ENCODE results near the gene LBX2. TPM values are rescaled to one million over a fixed set of nuclear protein-coding genes. Genes with fewer than 3 reads are reported as not detected.

Gene LBX2, protein sequence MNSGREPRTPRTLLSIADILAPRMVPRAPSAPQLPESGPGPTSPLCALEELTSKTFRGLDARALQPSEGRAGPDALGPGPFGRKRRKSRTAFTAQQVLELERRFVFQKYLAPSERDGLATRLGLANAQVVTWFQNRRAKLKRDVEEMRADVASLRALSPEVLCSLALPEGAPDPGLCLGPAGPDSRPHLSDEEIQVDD
- polyA plus RNA-seq (2011; rRNA removed) (0.37 and 0.61 TPM in 2 replicates), polyA minus RNA-seq (2011; rRNA and poly(A)+ RNA removed) (0.19 and 0.31 TPM in 2 replicates)

DNA sequence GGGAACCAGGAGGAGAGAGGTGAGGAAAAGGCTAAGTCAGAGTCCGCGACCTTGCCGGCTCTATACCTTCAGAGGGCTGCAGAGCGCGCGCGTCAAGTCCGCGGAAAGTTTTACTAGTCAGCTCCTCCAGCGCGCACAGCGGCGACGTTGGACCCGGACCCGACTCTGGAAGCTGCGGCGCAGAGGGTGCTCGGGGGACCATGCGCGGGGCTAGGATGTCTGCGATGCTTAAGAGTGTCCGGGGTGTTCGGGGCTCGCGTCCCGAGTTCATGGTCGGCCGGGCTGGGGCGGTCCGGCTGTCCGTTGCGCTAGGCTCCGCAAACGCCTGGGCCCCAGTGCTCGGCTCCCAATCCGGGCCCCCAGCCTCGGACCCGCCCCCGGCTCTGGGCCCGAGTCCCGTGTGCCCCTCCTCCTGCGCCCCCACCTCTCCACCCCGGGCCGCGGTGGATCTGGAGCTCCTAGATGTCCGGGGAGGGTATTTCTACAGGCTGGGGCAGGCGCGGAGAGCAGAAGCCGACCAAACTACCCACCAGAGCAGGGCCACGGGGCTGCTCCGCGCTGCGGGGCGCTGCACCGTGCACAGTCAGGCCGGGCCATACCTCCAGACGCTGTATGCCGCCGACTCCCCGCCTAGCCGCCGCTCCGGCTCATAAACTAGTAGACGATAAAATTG, at the start of gene LBX2:
LBX2 (minus strand) TSS at position 337 of the 673 bp plus-strand sequence; CDS start at position 271, 66 bp downstream.
- Histone ChIP-seq H3K27me3 (ENCODE audit: control insufficient read depth, insufficient read depth, low read length) (peaks cover 11% of the 10 kb centered on the region), H3K36me3 (ENCODE audit: control insufficient read depth, insufficient read depth, low read length) (no peaks in the 10 kb centered on the region), H3K4me3 (ENCODE audit: low read depth, low read length) (peak within 1 kb of the TSS; percentile 35)
- POLR2A ChIA-PET: no interaction called here
- DNase-seq (ENCODE audit: low read depth): no peak
- TF ChIP-seq CTCF (IDR thresholded peaks at IDR 0.05; ENCODE audit: insufficient read depth, low read depth, low read length): no peak
- CTCF ChIA-PET: interaction anchor here (1.1 to 2.9 kb wide), 2 partner anchors 16 to 60 kb away, joined by 4 to 13 read pairs; partner anchors contain the start of genes CCDC142 and TTC31

- no peak for DNase-seq (ENCODE audit: low read depth)
- no peaks in the 10 kb centered on the region for H3K36me3 ChIP-seq (ENCODE audit: control insufficient read depth, insufficient read depth, low read length)
- peak overlapping the region; percentile 42 for H3K4me3 ChIP-seq (ENCODE audit: low read depth, low read length)
- ChIA-PET POLR2A (no interaction called here), CTCF (interaction anchor here (1.5 kb wide), 1 partner anchor 15 kb away, joined by 4 read pairs; no protein-coding TSS in a partner anchor)
- no peak for TF ChIP-seq CTCF (IDR thresholded peaks at IDR 0.05; ENCODE audit: insufficient read depth, low read depth, low read length)
- H3K27me3 ChIP-seq (ENCODE audit: control insufficient read depth, insufficient read depth, low read length): no peaks in the 10 kb centered on the region
Observed at GRCh38 chr2:74548285-74548899, 49.0 kb upstream of the LBX2 start.

GRCh38 chr2:74546004-74546403, 46.6 kb upstream of the LBX2 start:
- DNase-seq (ENCODE audit: low read depth): no peak
- no peak overlapping the region for H3K4me3 ChIP-seq (ENCODE audit: low read depth, low read length)
- POLR2A ChIA-PET: no interaction called here
- no peaks in the 10 kb centered on the region for H3K27me3 ChIP-seq (ENCODE audit: control insufficient read depth, insufficient read depth, low read length)
- CTCF ChIA-PET: no interaction called here
- TF ChIP-seq CTCF (IDR thresholded peaks at IDR 0.05; ENCODE audit: insufficient read depth, low read depth, low read length): no peak
- no peaks in the 10 kb centered on the region for H3K36me3 ChIP-seq (ENCODE audit: control insufficient read depth, insufficient read depth, low read length)

DNA sequence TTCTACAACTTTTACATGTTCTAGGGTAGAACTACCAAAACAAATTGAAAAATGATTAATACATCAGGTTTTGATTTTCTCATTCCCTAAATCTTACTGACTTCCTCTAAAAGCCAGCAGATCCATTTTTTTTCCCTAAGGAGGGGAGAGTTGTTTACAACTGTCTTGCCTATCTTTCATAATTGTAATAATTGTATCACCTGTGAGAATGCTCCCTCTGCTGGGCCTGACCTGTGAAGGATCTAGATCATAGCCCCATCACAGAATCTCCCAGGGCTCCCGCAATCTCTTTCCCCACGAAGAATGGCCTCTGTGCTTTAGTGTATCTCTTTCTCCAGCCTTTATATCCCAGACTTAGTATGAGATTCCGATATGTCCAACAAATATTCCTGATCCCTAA, 45.2 kb upstream of the LBX2 start:
- ChIA-PET POLR2A (no interaction called here), CTCF (interaction anchor here (0.8 to 1.2 kb wide), 3 partner anchors 11 to 57 kb away, joined by 3 to 4 read pairs (median 3); no protein-coding TSS in a partner anchor)
- no peak for DNase-seq (ENCODE audit: low read depth)
- no peak overlapping the region for H3K4me3 ChIP-seq (ENCODE audit: low read depth, low read length)
- TF ChIP-seq CTCF (IDR thresholded peaks at IDR 0.05; ENCODE audit: insufficient read depth, low read depth, low read length): peak; percentile 9; the same call in 1 of the 2 replicates
- no peaks in the 10 kb centered on the region for H3K27me3 ChIP-seq (ENCODE audit: control insufficient read depth, insufficient read depth, low read length)
- peaks cover 4% of the 10 kb centered on the region; the same call in 1 of the 2 replicates for H3K36me3 ChIP-seq (ENCODE audit: control insufficient read depth, insufficient read depth, low read length)

DNA sequence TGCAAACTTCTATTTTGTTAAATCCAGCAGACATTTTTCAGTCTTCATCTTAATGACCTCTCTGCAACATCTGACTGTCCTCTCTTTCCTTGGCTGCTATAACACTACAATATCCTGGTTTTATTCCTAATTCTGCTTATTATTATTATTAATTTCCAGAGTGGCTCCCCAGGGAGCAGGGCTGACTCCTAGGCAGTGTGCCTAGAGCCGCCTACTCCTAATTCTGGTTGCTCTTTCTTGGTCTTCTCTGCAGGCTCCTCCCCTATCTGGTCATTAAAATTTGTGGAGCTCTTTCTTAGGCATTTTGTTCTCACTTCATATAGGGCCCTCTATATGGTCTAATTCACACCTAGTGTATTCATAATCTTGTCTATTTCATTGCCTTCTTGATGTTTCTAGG, 43.6 kb upstream of the LBX2 start:
- no peaks in the 10 kb centered on the region for H3K27me3 ChIP-seq (ENCODE audit: control insufficient read depth, insufficient read depth, low read length)
- DNase-seq (ENCODE audit: low read depth): no peak
- ChIA-PET POLR2A (no interaction called here), CTCF (interaction anchor here (4.7 kb wide), 1 partner anchor 45 kb away, joined by 16 read pairs; no protein-coding TSS in a partner anchor)
- TF ChIP-seq CTCF (IDR thresholded peaks at IDR 0.05; ENCODE audit: insufficient read depth, low read depth, low read length): no peak
- no peak overlapping the region for H3K4me3 ChIP-seq (ENCODE audit: low read depth, low read length)
- peaks cover 6% of the 10 kb centered on the region for H3K36me3 ChIP-seq (ENCODE audit: control insufficient read depth, insufficient read depth, low read length)

All from BJ (cell line).